ENCODE measurements around the gene PRDX2.

PRDX2 gene

DNA sequence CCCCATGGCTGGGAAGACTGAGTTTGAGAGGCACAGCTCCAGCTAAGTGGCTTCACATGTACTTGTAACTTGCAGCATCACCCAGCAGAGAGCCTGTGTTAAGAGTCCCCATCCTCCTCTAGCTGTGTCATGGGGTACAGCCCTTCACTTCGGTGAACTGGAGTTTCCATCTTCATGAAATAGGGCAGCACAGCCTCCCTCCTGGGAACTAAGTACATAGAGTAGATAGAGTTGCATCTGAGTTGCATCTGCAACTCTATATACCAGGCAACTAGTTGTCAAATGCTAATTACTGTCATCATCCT is 1.2 kb downstream of the PRDX2 start:
- TF ChIP-seq GATA2 (IDR thresholded peaks at IDR 0.05; ENCODE audit: low read depth, low read length) (no peak), GATA3 (IDR thresholded peaks at IDR 0.05; ENCODE audit: low read depth, low read length) (no peak)

DNA sequence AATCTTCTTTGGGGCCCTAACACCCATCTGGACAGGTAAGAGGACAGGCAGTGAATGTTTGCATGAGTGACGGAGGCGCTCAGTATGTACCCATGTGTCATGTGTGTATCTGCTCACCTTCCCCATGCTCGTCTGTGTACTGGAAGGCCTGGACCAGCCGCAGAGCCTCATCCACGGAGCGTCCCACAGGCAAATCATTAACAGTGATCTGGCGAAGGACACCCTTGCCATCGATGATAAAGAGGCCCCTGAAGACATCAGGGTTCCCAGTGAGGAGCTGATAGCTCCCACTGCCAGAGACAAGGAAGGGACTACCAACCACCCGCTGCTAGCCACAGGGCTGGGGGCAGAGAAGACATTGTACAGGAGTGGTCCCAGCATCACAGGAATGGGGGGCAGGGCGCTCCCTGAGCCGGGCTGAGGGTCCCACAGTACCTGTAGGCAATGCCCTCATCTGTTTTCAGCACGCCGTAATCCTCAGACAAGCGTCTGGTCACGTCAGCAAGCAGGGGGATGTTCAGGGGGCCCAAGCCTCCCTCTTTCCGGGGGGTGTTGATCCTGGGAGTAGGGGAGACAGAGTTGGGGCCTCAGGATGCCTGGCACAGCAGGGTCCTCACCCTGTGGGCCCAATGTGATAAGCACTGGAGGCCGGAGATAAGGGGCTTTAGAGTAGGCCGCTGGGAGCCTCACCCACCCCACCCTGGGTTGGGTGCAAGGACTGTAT is 1.7 kb downstream of the PRDX2 start:
- no peak for TF ChIP-seq GATA2 (IDR thresholded peaks at IDR 0.05; ENCODE audit: low read depth, low read length)
- no peak for TF ChIP-seq GATA3 (IDR thresholded peaks at IDR 0.05; ENCODE audit: low read depth, low read length)

DNA sequence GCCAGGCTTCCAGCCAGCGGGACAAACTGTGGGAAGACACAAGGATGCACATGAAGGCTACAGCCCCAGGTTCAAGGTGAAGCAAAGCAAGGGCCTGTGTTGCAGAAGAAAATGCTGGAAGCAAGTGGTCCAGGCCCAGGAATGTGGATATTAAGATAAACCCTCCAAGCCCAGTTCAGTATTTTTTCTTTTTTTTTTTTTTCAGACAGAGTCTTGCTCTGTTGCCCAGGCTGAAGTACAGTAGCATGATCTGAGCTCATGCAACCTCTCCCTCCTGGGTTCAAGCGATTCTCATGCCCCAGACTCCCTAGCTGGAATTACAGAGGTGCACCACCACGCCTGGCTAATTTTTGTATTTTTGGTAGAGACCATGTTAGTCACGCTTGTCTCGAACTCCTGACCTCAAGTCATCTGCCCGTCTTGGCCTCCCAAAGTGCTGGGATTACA is 4.4 kb downstream of the PRDX2 start:
- TF ChIP-seq GATA2 (IDR thresholded peaks at IDR 0.05; ENCODE audit: low read depth, low read length) (no peak), GATA3 (IDR thresholded peaks at IDR 0.05; ENCODE audit: low read depth, low read length) (no peak)

DNA sequence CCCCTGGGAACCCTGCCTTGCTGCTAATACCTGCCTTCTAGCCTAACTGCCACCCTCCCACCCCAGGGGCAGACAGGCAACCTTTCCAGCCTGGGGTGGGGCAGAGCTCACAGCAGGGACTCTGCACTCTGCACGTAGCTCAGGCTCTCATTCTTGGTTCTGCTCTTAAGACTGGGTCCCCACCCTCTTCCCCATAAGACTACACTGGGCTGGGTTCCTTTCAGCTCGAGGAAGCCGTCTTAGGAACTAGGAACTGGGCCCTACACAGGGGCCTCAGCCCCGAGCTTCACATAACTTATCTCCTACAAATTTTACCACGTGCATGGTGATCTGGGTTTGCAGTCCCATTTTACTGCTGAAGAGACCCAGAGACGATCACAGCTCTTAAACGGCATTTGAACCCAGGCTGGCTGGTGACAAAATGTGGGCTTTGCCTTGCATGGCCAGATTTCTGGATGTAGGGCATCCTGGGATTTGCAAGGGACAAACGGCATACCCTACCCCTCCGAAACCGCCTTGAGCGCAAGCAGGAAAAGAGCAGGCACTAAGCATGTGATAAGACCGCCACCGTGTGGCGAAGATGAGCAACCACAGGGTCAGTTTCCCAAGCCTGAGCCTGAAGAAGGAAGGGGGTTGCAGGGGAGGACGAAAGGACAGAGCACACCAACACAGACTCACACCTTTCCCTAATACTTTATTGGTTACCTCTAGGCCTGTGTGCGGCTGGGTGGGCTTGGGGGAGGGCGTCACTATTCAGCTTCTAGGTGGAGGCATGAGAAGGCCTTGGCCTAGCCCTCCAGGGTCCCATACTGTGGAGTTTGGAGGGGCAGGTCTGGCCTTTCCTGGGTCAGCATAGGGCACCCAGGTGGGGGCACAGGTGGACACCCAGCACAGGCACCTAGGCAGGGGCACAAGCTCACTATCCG is 5.2 kb downstream of the PRDX2 start:
- no peak for TF ChIP-seq GATA3 (IDR thresholded peaks at IDR 0.05; ENCODE audit: low read depth, low read length)
- TF ChIP-seq GATA2 (IDR thresholded peaks at IDR 0.05; ENCODE audit: low read depth, low read length), result no peak

DNA sequence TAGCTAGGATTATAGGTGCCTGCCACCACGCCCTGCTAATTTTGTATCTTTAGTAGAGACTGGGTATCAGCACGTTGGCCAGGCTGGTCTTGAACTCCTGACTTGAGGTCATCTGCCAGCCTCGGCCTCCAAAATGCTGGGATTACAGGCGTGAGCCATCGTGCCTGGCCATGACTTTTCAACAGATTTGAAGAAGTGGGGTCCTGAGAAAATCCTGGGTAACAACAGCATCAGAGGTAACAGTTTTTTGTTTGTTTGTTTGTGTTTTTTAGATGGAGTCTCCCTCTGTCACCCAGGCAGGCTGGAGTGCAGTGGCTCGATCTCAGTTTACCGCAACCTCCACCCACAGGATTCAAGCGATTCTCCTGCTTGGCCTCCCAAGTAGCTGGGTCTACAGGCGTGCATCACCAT is 6.6 kb downstream of the PRDX2 start:
- TF ChIP-seq GATA2 (IDR thresholded peaks at IDR 0.05; ENCODE audit: low read depth, low read length), result no peak
- TF ChIP-seq GATA3 (IDR thresholded peaks at IDR 0.05; ENCODE audit: low read depth, low read length), result no peak

DNA sequence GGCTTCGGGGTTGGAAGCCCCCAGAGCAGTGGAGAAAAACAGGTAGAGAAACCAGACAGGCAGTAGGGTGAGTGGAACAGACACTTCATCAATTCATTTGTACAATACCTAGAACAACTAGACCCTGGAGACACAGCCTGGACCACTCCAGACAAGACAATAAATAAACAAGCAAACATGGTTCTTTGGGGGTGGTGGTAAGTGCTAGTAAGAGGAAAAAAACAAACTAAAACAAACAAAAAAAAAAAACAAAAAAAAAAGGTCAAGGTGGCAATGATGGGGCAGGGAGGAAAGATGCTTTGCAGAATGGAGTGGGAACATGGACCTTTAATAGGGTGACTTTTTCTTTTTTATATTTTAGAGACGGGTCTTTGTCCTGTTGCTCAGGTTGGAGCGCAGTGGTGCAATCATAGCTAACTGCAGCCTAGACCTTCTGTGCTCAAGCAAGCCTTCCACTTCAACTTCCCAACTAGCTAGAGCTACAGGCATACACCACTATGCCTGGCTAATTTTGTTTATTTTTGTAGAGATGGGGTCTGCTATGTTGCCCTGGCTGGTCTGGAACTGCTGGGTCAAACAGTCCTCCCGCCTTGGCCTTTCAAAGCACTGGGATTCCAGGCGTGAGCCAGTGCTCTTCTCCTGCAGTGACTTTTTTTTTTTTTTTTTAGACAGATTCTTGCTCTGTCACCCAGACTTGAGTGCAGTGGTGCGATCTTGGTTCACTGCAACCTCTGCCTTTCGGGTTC is 7.2 kb downstream of the PRDX2 start:
- no peak for TF ChIP-seq GATA2 (IDR thresholded peaks at IDR 0.05; ENCODE audit: low read depth, low read length)
- TF ChIP-seq GATA3 (IDR thresholded peaks at IDR 0.05; ENCODE audit: low read depth, low read length), result no peak

DNA sequence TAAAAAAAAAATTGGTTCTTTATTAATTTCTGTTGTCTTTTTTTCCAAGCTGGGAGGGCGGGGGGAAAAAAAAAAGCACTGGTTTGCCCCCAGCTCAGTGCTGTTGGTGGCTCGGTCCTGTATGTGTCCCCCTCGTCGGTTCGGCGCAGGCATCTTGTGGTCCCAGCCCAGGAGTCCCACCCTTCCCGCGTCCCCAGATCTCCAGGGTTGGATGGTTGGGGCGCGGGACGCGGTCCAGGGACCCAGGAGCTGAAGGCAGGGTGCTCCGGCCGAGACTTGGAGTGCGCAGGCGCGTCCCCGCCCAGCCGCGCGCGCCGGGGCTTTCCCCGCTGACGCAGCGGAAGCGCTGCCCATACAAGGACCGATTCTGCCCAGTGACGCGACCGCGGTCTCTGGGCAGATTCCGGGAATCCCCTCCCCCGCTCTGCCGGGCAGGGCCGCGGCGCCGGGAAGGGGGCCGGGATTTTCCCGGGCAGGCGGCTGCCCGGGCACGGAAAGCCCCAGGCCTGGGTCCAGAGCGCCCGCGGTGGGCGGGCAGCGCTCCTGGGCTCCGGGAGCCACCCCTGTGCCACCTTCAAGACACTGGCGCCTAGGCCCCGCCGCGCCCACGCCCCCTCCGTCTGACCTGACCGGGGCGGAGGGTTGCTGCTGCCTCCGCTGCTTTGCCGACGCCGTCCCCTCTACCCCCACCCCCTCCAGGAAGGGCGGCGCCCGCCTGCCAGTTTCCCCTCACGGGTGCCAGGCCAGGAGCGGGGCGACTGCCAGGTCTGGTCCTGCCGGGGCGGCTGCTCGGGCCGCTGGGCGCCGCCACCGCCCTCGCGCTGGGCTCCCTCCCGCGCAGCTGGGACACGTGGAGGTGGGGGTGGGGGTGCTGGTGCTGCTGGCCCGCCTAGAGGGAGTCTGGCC is 8.1 kb downstream of the PRDX2 start:
- TF ChIP-seq GATA3 (IDR thresholded peaks at IDR 0.05; ENCODE audit: low read depth, low read length) (no peak), GATA2 (IDR thresholded peaks at IDR 0.05; ENCODE audit: low read depth, low read length) (no peak)

DNA sequence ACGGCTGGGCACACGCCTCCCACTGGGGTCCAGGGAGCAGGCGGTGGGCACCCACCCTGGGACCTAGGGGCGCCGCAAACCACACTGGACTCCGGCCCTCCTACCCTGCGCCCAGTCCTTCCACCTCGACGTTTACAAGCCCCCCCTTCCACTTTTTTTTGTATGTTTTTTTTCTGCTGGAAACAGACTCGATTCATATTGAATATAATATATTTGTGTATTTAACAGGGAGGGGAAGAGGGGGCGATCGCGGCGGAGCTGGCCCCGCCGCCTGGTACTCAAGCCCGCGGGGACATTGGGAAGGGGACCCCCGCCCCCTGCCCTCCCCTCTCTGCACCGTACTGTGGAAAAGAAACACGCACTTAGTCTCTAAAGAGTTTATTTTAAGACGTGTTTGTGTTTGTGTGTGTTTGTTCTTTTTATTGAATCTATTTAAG is 8.7 kb downstream of the PRDX2 start:
- TF ChIP-seq GATA2 (IDR thresholded peaks at IDR 0.05; ENCODE audit: low read depth, low read length) (no peak), GATA3 (IDR thresholded peaks at IDR 0.05; ENCODE audit: low read depth, low read length) (no peak)

DNA sequence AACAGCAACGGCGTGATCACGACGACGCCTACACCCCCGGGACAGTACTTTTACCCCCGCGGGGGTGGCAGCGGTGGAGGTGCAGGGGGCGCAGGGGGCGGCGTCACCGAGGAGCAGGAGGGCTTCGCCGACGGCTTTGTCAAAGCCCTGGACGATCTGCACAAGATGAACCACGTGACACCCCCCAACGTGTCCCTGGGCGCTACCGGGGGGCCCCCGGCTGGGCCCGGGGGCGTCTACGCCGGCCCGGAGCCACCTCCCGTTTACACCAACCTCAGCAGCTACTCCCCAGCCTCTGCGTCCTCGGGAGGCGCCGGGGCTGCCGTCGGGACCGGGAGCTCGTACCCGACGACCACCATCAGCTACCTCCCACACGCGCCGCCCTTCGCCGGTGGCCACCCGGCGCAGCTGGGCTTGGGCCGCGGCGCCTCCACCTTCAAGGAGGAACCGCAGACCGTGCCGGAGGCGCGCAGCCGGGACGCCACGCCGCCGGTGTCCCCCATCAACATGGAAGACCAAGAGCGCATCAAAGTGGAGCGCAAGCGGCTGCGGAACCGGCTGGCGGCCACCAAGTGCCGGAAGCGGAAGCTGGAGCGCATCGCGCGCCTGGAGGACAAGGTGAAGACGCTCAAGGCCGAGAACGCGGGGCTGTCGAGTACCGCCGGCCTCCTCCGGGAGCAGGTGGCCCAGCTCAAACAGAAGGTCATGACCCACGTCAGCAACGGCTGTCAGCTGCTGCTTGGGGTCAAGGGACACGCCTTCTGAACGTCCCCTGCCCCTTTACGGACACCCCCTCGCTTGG is 9.3 kb downstream of the PRDX2 start:
- TF ChIP-seq GATA2 (IDR thresholded peaks at IDR 0.05; ENCODE audit: low read depth, low read length) (no peak), GATA3 (IDR thresholded peaks at IDR 0.05; ENCODE audit: low read depth, low read length) (no peak)

DNA sequence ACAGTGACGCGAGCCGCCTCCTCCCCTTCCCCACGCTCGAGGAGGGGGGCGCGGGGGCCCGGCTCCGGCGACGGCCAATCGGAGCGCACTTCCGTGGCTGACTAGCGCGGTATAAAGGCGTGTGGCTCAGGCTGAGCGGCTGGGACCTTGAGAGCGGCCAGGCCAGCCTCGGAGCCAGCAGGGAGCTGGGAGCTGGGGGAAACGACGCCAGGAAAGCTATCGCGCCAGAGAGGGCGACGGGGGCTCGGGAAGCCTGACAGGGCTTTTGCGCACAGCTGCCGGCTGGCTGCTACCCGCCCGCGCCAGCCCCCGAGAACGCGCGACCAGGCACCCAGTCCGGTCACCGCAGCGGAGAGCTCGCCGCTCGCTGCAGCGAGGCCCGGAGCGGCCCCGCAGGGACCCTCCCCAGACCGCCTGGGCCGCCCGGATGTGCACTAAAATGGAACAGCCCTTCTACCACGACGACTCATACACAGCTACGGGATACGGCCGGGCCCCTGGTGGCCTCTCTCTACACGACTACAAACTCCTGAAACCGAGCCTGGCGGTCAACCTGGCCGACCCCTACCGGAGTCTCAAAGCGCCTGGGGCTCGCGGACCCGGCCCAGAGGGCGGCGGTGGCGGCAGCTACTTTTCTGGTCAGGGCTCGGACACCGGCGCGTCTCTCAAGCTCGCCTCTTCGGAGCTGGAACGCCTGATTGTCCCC is 10.1 kb downstream of the PRDX2 start, which contains the start of gene JUNB:
Gene JUNB (plus strand): TSS at position 142 of the 706 bp plus-strand sequence. CDS start 286 bp downstream, at position 428.
- TF ChIP-seq GATA2 (IDR thresholded peaks at IDR 0.05; ENCODE audit: low read depth, low read length) (no peak), GATA3 (IDR thresholded peaks at IDR 0.05; ENCODE audit: low read depth, low read length) (no peak)

DNA sequence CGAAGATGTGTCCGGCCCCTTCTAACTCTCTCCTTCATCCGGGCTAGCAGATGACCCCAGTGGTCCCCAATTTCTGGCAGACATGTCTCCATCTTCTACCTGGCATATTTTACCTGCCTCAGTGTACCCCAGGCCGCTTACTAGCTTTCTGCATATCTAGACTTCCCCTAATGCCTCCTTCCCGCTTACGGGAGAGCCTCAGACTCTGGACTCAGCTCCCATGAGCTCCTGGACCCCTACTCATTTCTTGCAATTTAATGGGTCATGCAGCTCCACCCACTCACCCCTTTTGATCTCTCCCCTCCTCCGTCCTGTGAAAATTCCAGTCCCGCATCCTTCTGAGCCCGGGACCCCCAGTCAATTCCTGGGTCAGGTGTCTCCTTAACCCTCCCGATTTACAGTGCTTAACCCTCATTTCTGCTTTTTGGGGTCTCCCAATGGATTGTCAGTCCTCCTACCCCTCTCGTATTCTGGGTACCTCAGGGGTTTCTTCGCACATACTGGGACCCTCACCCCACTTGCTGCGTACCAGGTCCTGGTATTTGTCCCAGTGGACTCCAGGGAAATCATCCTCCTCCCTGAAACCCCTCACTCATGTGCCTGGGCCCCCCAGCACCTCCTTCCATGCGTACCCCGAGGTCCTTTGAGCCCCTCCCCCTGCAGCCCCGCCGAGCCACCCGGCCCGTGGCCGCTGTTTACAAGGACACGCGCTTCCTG is 10.8 kb downstream of the PRDX2 start:
- TF ChIP-seq GATA2 (IDR thresholded peaks at IDR 0.05; ENCODE audit: low read depth, low read length) (no peak), GATA3 (IDR thresholded peaks at IDR 0.05; ENCODE audit: low read depth, low read length) (no peak)

Measured in SH-SY5Y (cell line).